ENCODE data around the gene SORBS1.

The SORBS1 gene

GRCh38 chr10:95542330-95542729 lies 18.8 kb downstream of the SORBS1 start:
- Histone ChIP-seq H3K79me2 (ENCODE audit: insufficient read depth, low read length) (no peaks in the 10 kb centered on the region), H3K9me2 (replicated peaks; ENCODE audit: insufficient read depth, low read length) (no peaks in the 10 kb centered on the region), H3K9me3 (ENCODE audit: insufficient read depth, low read length) (no peaks in the 10 kb centered on the region), H4K20me1 (ENCODE audit: low read depth, low read length) (no peaks in the 10 kb centered on the region), H3K36me3 (ENCODE audit: low read length) (no peaks in the 10 kb centered on the region), H2AFZ (ENCODE audit: low read depth, low read length, severe bottlenecking) (no peak overlapping the region), H3K9ac (ENCODE audit: low read length) (no peak overlapping the region), H3K4me2 (ENCODE audit: low read depth, low read length, poor library complexity, severe bottlenecking) (no peak overlapping the region), H3K4me3 (ENCODE audit: insufficient read depth, low read length, poor library complexity, severe bottlenecking) (no peak overlapping the region), H3F3A (ENCODE audit: insufficient read depth) (no peaks in the 10 kb centered on the region), H3K27me3 (ENCODE audit: low read length) (no peaks in the 10 kb centered on the region), H3K27ac (ENCODE audit: low read depth, low read length) (no peak overlapping the region)
- TF ChIP-seq, protein P1, sequence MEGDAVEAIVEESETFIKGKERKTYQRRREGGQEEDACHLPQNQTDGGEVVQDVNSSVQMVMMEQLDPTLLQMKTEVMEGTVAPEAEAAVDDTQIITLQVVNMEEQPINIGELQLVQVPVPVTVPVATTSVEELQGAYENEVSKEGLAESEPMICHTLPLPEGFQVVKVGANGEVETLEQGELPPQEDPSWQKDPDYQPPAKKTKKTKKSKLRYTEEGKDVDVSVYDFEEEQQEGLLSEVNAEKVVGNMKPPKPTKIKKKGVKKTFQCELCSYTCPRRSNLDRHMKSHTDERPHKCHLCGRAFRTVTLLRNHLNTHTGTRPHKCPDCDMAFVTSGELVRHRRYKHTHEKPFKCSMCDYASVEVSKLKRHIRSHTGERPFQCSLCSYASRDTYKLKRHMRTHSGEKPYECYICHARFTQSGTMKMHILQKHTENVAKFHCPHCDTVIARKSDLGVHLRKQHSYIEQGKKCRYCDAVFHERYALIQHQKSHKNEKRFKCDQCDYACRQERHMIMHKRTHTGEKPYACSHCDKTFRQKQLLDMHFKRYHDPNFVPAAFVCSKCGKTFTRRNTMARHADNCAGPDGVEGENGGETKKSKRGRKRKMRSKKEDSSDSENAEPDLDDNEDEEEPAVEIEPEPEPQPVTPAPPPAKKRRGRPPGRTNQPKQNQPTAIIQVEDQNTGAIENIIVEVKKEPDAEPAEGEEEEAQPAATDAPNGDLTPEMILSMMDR (IDR thresholded peaks at IDR 0.05; ENCODE audit: insufficient read depth, low read length, poor library complexity, severe bottlenecking) = no peak
- TF ChIP-seq EZH2phosphoT487 (conservative IDR thresholded peaks at IDR 0.05; ENCODE audit: low read length) = no peak

- no peaks in the 10 kb centered on the region for H4K20me1 ChIP-seq (ENCODE audit: low read depth, low read length)
- no peak overlapping the region for H3K9ac ChIP-seq (ENCODE audit: low read length)
- H3K9me3 ChIP-seq (ENCODE audit: insufficient read depth, low read length) = no peaks in the 10 kb centered on the region
- H3K9me2 ChIP-seq (replicated peaks; ENCODE audit: insufficient read depth, low read length) = no peaks in the 10 kb centered on the region
- H3F3A ChIP-seq (ENCODE audit: insufficient read depth) = no peaks in the 10 kb centered on the region
- H3K27me3 ChIP-seq (ENCODE audit: low read length) = no peaks in the 10 kb centered on the region
- H3K4me3 ChIP-seq (ENCODE audit: insufficient read depth, low read length, poor library complexity, severe bottlenecking) = no peak overlapping the region
- H3K79me2 ChIP-seq (ENCODE audit: insufficient read depth, low read length) = no peaks in the 10 kb centered on the region
- no peaks in the 10 kb centered on the region for H3K36me3 ChIP-seq (ENCODE audit: low read length)
- no peak overlapping the region for H2AFZ ChIP-seq (ENCODE audit: low read depth, low read length, severe bottlenecking)
- TF ChIP-seq, protein P1 (IDR thresholded peaks at IDR 0.05; ENCODE audit: insufficient read depth, low read length, poor library complexity, severe bottlenecking) = no peak
- H3K27ac ChIP-seq (ENCODE audit: low read depth, low read length) = no peak overlapping the region
- no peak overlapping the region for H3K4me2 ChIP-seq (ENCODE audit: low read depth, low read length, poor library complexity, severe bottlenecking)
Observed at GRCh38 chr10:95540514-95541052, 20.6 kb downstream of the SORBS1 start.

- Histone ChIP-seq H3K27ac (ENCODE audit: low read depth, low read length) (no peak overlapping the region), H3K9me3 (ENCODE audit: insufficient read depth, low read length) (no peaks in the 10 kb centered on the region), H3F3A (ENCODE audit: insufficient read depth) (no peaks in the 10 kb centered on the region), H3K4me2 (ENCODE audit: low read depth, low read length, poor library complexity, severe bottlenecking) (no peak overlapping the region), H3K4me3 (ENCODE audit: insufficient read depth, low read length, poor library complexity, severe bottlenecking) (no peak overlapping the region), H3K9me2 (replicated peaks; ENCODE audit: insufficient read depth, low read length) (no peaks in the 10 kb centered on the region), H3K9ac (ENCODE audit: low read length) (no peak overlapping the region), H3K36me3 (ENCODE audit: low read length) (no peaks in the 10 kb centered on the region), H4K20me1 (ENCODE audit: low read depth, low read length) (no peaks in the 10 kb centered on the region), H3K79me2 (ENCODE audit: insufficient read depth, low read length) (no peaks in the 10 kb centered on the region), H2AFZ (ENCODE audit: low read depth, low read length, severe bottlenecking) (no peak overlapping the region), H3K27me3 (ENCODE audit: low read length) (no peaks in the 10 kb centered on the region)
- no peak for TF ChIP-seq EZH2phosphoT487 (conservative IDR thresholded peaks at IDR 0.05; ENCODE audit: low read length)
- TF ChIP-seq, protein P1 (IDR thresholded peaks at IDR 0.05; ENCODE audit: insufficient read depth, low read length, poor library complexity, severe bottlenecking) = no peak
Observed at GRCh38 chr10:95539560-95540284, 21.4 kb downstream of the SORBS1 start.

Measured in SU-DHL-6 (cell line).